ENCODE data around the gene KRTAP5-3.
"Not testable (repeated sequence)": the region's sequence is repeated elsewhere in the genome, so short reads cannot be mapped to it uniquely, and the experiment has no call there.

The KRTAP5-3 gene

GRCh38 chr11:1600626-1601025 is 7.6 kb downstream of the KRTAP5-3 start:
- TF ChIP-seq CTCF (IDR thresholded peaks at IDR 0.05; ENCODE audit: low read depth, low read length, missing control alignments): no peak
- no peak overlapping the region for H3K4me3 ChIP-seq (ENCODE audit: low read depth, low read length)
- DNase-seq (ENCODE audit: low read depth): no peak

DNA sequence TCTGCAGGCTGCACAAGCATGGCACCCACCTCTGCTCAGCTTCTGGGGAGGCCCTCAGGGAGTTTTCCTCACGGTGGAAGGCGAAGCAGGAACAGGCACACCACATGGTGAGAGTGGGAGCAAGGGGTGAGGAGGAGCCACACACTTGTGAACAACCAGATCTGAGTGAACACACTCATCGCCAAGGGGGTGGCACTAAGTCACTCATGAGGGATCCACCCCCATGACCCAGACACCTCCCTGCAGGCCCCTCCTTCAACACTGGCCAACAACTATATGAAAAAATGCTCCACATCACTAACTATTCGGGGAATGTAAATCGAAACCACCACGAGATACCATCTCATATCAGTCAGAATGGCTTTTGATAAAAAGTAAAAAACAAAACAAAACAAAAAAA is 9.4 kb downstream of the KRTAP5-3 start:
- H3K4me3 ChIP-seq (ENCODE audit: low read depth, low read length): no peak overlapping the region
- no peak for DNase-seq (ENCODE audit: low read depth)
- TF ChIP-seq CTCF (IDR thresholded peaks at IDR 0.05; ENCODE audit: low read depth, low read length, missing control alignments): no peak

DNA sequence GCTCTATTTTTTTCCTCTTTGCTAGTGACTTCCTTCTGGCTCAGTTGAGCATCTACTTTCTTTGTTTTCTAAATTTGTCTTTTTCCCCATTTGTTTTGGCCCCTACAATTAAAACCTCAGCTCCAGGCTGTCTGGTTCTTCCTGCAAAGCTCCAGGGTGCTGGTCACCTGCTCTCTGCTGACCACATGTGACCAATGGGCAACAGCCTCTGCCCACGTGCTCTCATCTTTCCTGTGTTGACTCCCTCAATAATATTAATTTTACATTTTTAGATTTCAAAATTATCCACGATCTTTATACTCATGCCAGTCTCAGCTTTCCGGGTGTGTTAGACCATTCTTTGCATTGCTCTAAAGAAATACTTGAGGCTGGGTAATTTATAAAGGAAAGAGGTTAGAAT is 9.9 kb downstream of the KRTAP5-3 start:
- DNase-seq (ENCODE audit: low read depth); H3K4me3 ChIP-seq (ENCODE audit: low read depth, low read length): not testable (repeated sequence)

- no peak for DNase-seq (ENCODE audit: low read depth)
- H3K4me3 ChIP-seq (ENCODE audit: low read depth, low read length): no peak within 1 kb of the TSS
- TF ChIP-seq CTCF (IDR thresholded peaks at IDR 0.05; ENCODE audit: low read depth, low read length, missing control alignments): no peak
Measured at GRCh38 chr11:1597994-1598380, 10.3 kb downstream of the KRTAP5-3 start, which contains the start of gene KRTAP5-2. Gene KRTAP5-2 (minus strand): TSS chr11:1598294. CDS start chr11:1598250, 44 bp downstream.

GRCh38 chr11:1597331-1597993 is 10.8 kb downstream of the KRTAP5-3 start:
- H3K4me3 ChIP-seq (ENCODE audit: low read depth, low read length): no peak overlapping the region
- TF ChIP-seq CTCF (IDR thresholded peaks at IDR 0.05; ENCODE audit: low read depth, low read length, missing control alignments): no peak
- no peak for DNase-seq (ENCODE audit: low read depth)

DNA sequence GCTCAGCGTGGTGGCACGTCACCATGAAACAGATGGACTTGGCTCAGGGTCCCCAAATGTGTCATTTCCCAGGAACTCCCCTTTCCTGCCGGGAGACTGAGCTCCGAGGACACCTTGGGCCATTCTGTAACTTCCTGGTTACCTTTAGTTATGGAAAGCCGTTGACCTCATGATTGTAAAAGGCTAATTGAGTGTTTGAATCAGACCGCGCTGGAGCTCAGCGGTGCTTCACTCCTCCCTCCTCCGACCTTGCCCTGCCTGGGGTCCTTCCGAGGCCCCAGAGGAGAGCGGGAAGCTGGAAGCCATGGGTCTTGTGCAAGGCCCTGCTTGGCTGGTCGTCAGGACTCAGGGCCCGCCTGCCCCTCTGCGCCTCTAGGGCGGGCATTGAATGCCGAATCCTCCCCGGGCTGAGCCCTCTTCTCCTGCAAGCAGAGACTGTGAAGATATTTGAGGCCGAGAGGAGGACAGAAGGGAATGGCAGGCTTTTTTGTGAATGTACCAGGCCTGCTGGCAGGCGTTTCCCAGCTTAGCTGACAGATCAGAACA is 11.6 kb downstream of the KRTAP5-3 start:
- not testable (repeated sequence) for DNase-seq (ENCODE audit: low read depth); H3K4me3 ChIP-seq (ENCODE audit: low read depth, low read length)

DNA sequence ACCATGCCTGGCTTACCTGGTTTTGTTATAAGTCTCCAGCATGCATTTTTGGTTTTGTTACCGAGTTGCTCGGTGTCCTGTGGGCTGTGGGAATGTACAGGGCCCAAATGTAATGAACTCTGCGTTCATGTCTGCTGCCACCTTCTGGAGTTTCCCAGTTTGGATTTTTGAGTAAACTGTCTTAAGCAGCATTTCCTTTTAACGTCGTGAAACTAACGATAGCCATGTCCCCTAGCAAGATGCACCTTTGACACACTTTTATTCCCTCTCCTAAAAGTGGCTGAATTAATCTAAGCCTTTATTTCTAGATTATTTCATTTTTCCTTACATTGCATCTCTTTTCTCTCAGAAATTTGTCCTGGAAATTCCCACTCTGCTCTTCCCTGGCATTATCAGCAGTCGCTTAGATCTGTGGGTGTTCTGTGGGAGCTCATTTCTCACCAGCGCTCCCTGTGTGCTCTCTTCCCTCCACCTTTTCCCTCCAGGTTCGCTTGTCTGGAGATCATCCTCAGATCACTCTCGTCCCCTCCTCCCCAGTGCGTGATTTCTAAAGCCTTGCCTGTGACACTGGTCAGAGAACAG is 12.2 kb downstream of the KRTAP5-3 start:
- not testable (repeated sequence) for DNase-seq (ENCODE audit: low read depth)

DNA sequence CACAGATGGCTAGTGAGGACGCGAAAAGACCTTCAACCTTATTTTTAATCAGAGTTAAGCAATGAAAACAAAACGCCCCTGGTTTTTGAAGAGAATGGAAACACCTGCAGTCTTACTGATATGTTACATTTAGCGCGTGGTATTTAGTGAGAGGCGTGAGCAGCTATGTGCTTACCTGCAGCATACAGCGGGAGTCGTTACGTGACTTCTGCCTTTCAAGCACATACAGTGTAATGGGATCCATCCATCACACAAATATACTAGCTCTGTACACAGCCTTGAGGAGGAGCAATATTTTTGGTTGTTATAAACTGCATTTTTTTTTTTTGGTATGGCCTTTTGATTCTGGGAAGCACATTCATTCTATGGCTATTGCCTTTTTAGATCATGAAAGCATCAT is 15.6 kb downstream of the KRTAP5-3 start:
- TF ChIP-seq CTCF (IDR thresholded peaks at IDR 0.05; ENCODE audit: low read depth, low read length, missing control alignments): no peak
- H3K4me3 ChIP-seq (ENCODE audit: low read depth, low read length): no peak overlapping the region
- DNase-seq (ENCODE audit: low read depth): no peak

More for the DNA sequence above, 12.2 kb downstream of the KRTAP5-3 start:
- H3K4me3 ChIP-seq (ENCODE audit: low read depth, low read length): not testable (repeated sequence)

Measured in GM12864 (cell line).